Activated T-helper 1 cell treated with Interleukin-2 at 50 U/mL for 16 hours (primary cell): ENCODE measurements around the gene ZBTB20.

Experiments used
- DNase-seq: peaks from one replicate; pipeline ENCODE4 v3.0.0-alpha.2; 2020; ENCODE audit warnings: low read depth

The ZBTB20 gene

GRCh38 chr3:114284644-114285043 lies 862.4 kb downstream of the ZBTB20 start:
- DNase-seq = no peak
